DND-41 (cell line): ENCODE results near the gene YIPF5.

Experiments used
- ATAC-seq: fragments of 200-7000 bp; cut with Tn5 transposase; 3 replicates; pipeline ENCODE4 v1.9.1; 2021; ENCODE audit warnings: low read depth; ENCODE audit not compliant: insufficient read depth
- DNase-seq: peaks from one replicate; pipeline ENCODE4 v3.0.0-alpha.2; 2020
- H2AFZ ChIP-seq: 2 replicates; pipeline ENCODE4 v1.6.0; 2012; ENCODE audit warnings: low read depth, low read length
- H3K27ac ChIP-seq: 2 replicates; pipeline ENCODE4 v1.5.1; 2012; ENCODE audit warnings: low read length, inconsistent platforms
- H3K27me3 ChIP-seq: fragments of 200-600 bp; sonication (generic); 2 replicates; pipeline ENCODE4 v1.6.0; 2012; ENCODE audit warnings: low read length, mild to moderate bottlenecking, inconsistent platforms; ENCODE audit not compliant: insufficient read depth, poor library complexity
- H3K36me3 ChIP-seq: 2 replicates; pipeline ENCODE4 v1.5.1; 2012; ENCODE audit warnings: low read length, inconsistent platforms; ENCODE audit not compliant: insufficient read depth
- H3K4me1 ChIP-seq: 2 replicates; pipeline ENCODE4 v1.5.1; 2012; ENCODE audit warnings: mild to moderate bottlenecking, low read length; ENCODE audit not compliant: insufficient read depth
- H3K4me2 ChIP-seq: 2 replicates; pipeline ENCODE4 v1.6.0; 2012; ENCODE audit warnings: mild to moderate bottlenecking, moderate library complexity, low read length, inconsistent platforms; ENCODE audit not compliant: insufficient read depth
- H3K4me3 ChIP-seq, 2 experiments: fragments of 200-600 bp in 1 of 2; shearing (Covaris generic) in 1 of 2; 2 replicates each; pipeline ENCODE4 v1.5.1; 2012 to 2016; ENCODE audit warnings: inconsistent platforms in 2 of 2, low read length in 2 of 2, mild to moderate bottlenecking in 2 of 2, low read depth in 1 of 2, moderate library complexity in 1 of 2
- H3K79me2 ChIP-seq: 2 replicates; pipeline ENCODE4 v1.6.0; 2012; ENCODE audit warnings: low read length, inconsistent platforms; ENCODE audit not compliant: insufficient read depth
- H3K9ac ChIP-seq: 2 replicates; pipeline ENCODE4 v1.6.0; 2012; ENCODE audit warnings: low read depth, mild to moderate bottlenecking, inconsistent platforms, low read length, moderate library complexity
- H3K9me3 ChIP-seq: 2 replicates; pipeline ENCODE4 v1.5.1; 2012; ENCODE audit warnings: low read length, moderate library complexity, mild to moderate bottlenecking, inconsistent platforms; ENCODE audit not compliant: insufficient read depth, severe bottlenecking
- H4K20me1 ChIP-seq: 2 replicates; pipeline ENCODE4 v1.6.0; 2012; ENCODE audit warnings: low read length; ENCODE audit not compliant: insufficient read depth
- EZH2 ChIP-seq: IDR thresholded peaks from 3 replicates; pipeline ENCODE4 v1.6.1; 2012; ENCODE audit warnings: borderline replicate concordance, low read depth, mild to moderate bottlenecking, moderate library complexity, low read length, inconsistent platforms; ENCODE audit not compliant: severe bottlenecking
- TF ChIP-seq, protein P1 (sequence below): IDR thresholded peaks from 2 replicates; pipeline ENCODE4 v1.5.1; 2012; ENCODE audit warnings: borderline replicate concordance, low read length, moderate library complexity, mild to moderate bottlenecking; ENCODE audit not compliant: poor library complexity, severe bottlenecking; ENCODE audit errors: extremely low read depth

YIPF5 gene

DNA sequence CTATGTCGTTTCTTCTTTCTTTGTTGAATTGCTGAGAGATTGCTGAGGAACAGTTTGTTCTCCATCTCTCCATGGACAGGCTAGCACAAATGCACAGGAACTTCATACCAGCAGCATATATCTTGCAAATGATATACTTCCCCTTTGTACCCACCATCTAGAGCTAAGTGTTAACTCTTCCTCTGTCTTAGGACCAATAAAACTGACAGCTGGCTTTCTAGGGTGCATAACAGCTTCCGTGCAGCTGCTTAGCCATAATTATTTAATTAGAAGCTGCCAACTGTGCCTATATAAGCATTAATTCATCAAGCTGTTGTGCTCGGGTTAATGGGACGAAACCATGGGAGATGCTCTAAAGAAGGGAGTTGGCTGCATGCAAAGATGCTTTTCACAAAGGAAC, 38.9 kb upstream of the YIPF5 start:
- Histone ChIP-seq H3K4me1 (no peaks in the 10 kb centered on the region), H3K4me2 (no peak overlapping the region), H3K36me3 (no peaks in the 10 kb centered on the region), H4K20me1 (no peaks in the 10 kb centered on the region), H3K9ac (no peak overlapping the region), H3K9me3 (no peaks in the 10 kb centered on the region), H3K79me2 (no peaks in the 10 kb centered on the region), H3K27ac (no peak overlapping the region), H3K27me3 (peaks cover 33% of the 10 kb centered on the region), H2AFZ (no peak overlapping the region), H3K4me3 (no peak overlapping the region)
- DNase-seq (no peak), ATAC-seq (no peak)
- TF ChIP-seq EZH2 = no peak
- TF ChIP-seq, protein P1, sequence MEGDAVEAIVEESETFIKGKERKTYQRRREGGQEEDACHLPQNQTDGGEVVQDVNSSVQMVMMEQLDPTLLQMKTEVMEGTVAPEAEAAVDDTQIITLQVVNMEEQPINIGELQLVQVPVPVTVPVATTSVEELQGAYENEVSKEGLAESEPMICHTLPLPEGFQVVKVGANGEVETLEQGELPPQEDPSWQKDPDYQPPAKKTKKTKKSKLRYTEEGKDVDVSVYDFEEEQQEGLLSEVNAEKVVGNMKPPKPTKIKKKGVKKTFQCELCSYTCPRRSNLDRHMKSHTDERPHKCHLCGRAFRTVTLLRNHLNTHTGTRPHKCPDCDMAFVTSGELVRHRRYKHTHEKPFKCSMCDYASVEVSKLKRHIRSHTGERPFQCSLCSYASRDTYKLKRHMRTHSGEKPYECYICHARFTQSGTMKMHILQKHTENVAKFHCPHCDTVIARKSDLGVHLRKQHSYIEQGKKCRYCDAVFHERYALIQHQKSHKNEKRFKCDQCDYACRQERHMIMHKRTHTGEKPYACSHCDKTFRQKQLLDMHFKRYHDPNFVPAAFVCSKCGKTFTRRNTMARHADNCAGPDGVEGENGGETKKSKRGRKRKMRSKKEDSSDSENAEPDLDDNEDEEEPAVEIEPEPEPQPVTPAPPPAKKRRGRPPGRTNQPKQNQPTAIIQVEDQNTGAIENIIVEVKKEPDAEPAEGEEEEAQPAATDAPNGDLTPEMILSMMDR = no peak

DNA sequence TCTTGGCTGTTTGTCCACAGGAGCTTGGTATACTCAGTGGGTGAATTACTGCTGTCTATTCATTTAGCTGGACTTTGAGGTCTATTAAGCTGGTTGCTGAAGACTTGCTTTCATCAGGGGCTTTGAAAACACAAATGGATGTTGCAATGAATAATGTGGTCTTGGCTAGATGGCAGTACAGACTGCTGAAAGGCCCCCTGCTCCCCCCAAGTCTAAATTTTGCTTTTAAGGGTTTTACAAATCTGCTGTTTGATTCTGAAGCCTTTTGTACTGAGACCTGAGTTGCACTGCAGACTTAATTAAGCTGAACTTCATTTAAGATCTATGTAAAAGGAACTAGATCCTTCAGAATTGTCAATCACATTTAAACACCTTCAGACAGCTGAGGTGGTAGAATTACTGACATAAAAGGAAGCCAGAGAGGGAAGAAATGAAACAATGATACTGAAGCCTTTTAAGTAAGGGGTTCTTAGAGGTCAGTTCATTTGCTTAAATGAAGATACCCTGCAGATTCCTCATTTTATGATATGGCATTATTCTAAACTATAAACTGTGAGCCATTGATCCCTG, 37.5 kb upstream of the YIPF5 start:
- no peaks in the 10 kb centered on the region for H3K9me3 ChIP-seq
- no peaks in the 10 kb centered on the region for H3K4me1 ChIP-seq
- H3K27me3 ChIP-seq = peaks cover 33% of the 10 kb centered on the region
- no peaks in the 10 kb centered on the region for H3K79me2 ChIP-seq
- H4K20me1 ChIP-seq = no peaks in the 10 kb centered on the region
- TF ChIP-seq EZH2 = no peak
- TF ChIP-seq, protein P1 = no peak
- no peak overlapping the region for H3K4me3 ChIP-seq
- H3K36me3 ChIP-seq = no peaks in the 10 kb centered on the region
- no peak overlapping the region for H3K4me2 ChIP-seq
- no peak for DNase-seq
- ATAC-seq = no peak
- no peak overlapping the region for H3K9ac ChIP-seq
- no peak overlapping the region for H2AFZ ChIP-seq
- no peak overlapping the region for H3K27ac ChIP-seq

DNA sequence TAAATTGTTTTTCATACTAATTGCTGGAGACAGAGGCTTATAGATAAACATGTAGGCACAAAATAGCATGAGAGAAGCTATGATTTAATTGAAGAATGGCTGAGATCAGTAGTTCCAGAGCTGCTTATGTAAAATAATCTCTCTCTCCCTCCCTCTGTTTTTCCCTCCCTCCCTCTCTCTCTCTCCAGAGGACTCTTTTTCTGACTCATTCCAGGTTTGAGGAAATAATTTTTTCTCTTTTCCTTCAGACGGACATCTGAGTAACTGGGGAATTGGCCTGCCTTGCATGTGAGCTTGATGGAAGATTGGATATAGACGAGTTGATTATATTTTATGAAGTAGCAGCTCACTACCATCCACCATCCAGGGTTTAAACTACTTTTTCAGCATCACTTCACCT, 35.7 kb upstream of the YIPF5 start:
- no peaks in the 10 kb centered on the region for H3K9me3 ChIP-seq
- no peak overlapping the region for H3K4me3 ChIP-seq
- H3K9ac ChIP-seq = no peak overlapping the region
- DNase-seq = no peak
- TF ChIP-seq, protein P1 = no peak
- no peak for TF ChIP-seq EZH2
- no peaks in the 10 kb centered on the region for H3K4me1 ChIP-seq
- H3K4me2 ChIP-seq = no peak overlapping the region
- no peak for ATAC-seq
- H3K79me2 ChIP-seq = no peaks in the 10 kb centered on the region
- peaks cover 35% of the 10 kb centered on the region for H3K27me3 ChIP-seq
- H4K20me1 ChIP-seq = no peaks in the 10 kb centered on the region
- H3K36me3 ChIP-seq = no peaks in the 10 kb centered on the region
- H3K27ac ChIP-seq = no peak overlapping the region
- H2AFZ ChIP-seq = no peak overlapping the region

DNA sequence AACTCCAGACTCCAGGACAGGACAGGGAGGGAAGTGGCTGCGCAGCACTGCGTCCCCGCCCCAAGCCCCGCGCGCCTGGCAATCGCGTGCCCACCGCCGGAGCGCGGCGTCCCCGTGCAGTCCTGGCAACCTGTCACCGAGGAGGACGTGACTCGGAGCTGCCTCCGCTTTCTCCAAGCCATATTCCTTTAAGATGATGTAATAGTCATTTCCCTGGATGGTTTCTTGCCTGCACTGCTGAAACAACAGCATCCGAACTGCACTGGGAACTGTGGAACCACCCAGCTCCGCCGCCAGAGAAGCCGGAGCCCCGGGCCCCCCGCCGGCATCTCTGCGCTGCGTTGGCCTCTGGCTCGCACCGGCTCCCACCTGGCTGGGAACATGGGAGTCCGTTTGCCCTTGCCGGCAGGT, 34.7 kb upstream of the YIPF5 start:
- no peaks in the 10 kb centered on the region for H3K79me2 ChIP-seq
- no peaks in the 10 kb centered on the region for H3K36me3 ChIP-seq
- ATAC-seq (no peak), DNase-seq (no peak)
- no peak overlapping the region for H3K4me3 ChIP-seq
- H2AFZ ChIP-seq = no peak overlapping the region
- no peak overlapping the region for H3K9ac ChIP-seq
- H3K27me3 ChIP-seq = peaks cover 40% of the 10 kb centered on the region
- TF ChIP-seq, protein P1 = no peak
- H3K27ac ChIP-seq = no peak overlapping the region
- no peak overlapping the region for H3K4me2 ChIP-seq
- H3K9me3 ChIP-seq = no peaks in the 10 kb centered on the region
- no peaks in the 10 kb centered on the region for H4K20me1 ChIP-seq
- H3K4me1 ChIP-seq = no peaks in the 10 kb centered on the region
